HFF-Myc (cell line): ENCODE data around the gene WNT9B.

ENCODE experiments used
- DNase-seq: peaks from one replicate; pipeline ENCODE4 v3.0.0-alpha.2; 2011; ENCODE audit warnings: low read depth; ENCODE audit errors: extremely low read depth
- H3K4me3 ChIP-seq: replicated peaks from 2 replicates; pipeline ENCODE4 v1.5.1; 2011; ENCODE audit warnings: low read depth, mild to moderate bottlenecking, control low read depth, low read length
- TF ChIP-seq, protein P1 (sequence below): IDR thresholded peaks from 2 replicates; pipeline ENCODE4 v1.5.1; 2012; ENCODE audit warnings: mild to moderate bottlenecking, low read depth, low read length, control low read depth; ENCODE audit errors: missing control alignments

WNT9B gene

DNA sequence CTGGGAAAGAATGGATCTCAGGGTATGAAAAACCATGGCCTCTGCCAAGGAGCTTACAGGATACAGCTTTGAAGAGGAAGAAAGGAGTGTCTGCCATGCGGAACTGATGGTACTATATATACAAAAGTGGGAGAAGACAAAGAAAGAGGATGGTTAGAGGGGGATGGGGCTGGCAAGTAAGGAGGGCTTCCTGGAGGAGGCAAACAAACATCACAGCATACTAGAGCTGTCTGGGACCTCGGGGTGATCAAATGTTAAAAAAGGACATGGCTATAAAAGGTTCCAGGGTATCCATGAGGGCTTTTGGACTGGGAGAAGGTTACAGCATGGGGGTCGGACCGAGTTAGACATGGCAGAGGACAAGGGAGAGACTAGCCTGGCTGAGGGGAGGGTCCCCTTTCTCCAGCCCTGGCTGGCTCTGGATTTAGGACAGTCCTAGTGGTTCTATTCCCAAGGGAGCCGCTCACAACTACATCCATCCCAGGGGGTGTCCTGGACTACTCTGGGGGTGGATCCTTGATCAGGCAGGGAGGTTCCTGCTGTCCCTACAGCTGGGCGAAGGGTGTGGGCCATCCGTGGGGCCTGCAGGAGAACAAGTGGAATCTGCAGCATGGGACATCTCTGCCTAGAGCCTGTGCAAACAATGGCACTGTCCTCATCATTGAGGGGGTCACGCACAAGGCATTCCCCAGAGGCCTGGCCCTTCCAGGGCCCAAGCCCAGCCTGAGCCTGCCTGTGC is 12.2 kb downstream of the WNT9B start:
- DNase-seq: no peak
- TF ChIP-seq, protein P1, sequence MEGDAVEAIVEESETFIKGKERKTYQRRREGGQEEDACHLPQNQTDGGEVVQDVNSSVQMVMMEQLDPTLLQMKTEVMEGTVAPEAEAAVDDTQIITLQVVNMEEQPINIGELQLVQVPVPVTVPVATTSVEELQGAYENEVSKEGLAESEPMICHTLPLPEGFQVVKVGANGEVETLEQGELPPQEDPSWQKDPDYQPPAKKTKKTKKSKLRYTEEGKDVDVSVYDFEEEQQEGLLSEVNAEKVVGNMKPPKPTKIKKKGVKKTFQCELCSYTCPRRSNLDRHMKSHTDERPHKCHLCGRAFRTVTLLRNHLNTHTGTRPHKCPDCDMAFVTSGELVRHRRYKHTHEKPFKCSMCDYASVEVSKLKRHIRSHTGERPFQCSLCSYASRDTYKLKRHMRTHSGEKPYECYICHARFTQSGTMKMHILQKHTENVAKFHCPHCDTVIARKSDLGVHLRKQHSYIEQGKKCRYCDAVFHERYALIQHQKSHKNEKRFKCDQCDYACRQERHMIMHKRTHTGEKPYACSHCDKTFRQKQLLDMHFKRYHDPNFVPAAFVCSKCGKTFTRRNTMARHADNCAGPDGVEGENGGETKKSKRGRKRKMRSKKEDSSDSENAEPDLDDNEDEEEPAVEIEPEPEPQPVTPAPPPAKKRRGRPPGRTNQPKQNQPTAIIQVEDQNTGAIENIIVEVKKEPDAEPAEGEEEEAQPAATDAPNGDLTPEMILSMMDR: no peak

DNA sequence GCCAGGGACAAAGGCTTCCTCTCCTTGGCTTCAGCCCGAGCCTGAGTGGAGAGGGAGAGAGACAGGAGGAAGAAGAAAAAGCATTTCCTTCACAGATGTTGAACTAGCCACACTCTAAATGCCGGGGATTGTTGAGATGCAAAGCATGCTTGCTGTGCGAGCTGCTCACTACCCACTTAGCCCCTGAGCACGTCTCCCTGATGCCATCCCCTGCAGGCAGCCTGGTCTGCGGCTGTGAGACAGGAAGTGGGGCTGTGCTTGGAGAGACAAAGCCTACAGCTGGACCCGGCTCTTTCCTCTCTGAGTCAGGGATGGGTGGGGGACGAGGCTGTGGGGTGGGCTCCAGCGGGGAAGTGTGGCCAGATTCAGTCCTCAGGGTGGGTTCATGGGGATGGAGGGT is 13.7 kb downstream of the WNT9B start:
- TF ChIP-seq, protein P1: no peak
- peak; percentile 4 for DNase-seq
- H3K4me3 ChIP-seq: no peak overlapping the region

More for the DNA sequence above, 12.2 kb downstream of the WNT9B start:
- no peak overlapping the region for H3K4me3 ChIP-seq

DNA sequence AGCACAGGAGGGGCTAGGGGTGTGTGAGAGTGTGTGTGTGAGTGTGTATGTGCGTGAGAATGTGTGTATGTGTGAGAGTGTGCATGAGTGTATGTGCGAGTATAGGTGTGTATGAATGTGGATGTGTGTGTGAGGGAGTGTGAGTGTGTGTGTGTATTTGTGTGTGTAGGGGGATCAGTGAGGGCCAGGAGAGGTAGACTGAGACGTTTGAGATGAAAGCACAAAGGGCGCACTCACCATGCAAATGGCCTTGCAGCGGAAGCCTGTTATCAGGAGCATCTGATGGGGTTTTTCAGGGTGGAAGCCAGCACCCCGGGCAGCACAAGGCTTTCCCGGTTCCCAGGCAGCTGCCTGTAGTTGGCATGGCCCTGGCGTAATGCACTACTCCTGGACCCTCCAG is 14.9 kb downstream of the WNT9B start:
- no peak for DNase-seq
- TF ChIP-seq, protein P1: no peak
- no peak overlapping the region for H3K4me3 ChIP-seq

DNA sequence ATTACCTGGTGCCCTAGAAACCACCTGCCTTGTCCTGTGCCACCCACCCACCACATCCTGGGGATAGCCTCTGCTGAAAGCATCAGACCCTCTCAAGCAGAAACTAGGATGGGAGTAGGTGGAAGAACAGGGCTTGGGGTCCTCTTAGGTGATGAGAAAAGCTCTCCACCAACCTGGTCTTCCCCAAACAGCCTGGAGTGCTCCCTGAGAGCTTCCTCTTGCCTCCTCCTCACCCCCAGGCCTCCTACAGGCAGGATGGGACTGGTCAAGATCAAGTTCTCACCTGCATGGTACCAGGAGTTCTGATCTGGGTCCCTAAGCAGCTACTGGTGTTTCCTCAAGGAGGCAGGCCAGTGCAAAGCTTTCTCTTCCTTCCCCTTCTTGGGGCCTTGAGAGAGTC is 15.4 kb downstream of the WNT9B start:
- TF ChIP-seq, protein P1: no peak
- H3K4me3 ChIP-seq: no peak overlapping the region
- DNase-seq: no peak

DNA sequence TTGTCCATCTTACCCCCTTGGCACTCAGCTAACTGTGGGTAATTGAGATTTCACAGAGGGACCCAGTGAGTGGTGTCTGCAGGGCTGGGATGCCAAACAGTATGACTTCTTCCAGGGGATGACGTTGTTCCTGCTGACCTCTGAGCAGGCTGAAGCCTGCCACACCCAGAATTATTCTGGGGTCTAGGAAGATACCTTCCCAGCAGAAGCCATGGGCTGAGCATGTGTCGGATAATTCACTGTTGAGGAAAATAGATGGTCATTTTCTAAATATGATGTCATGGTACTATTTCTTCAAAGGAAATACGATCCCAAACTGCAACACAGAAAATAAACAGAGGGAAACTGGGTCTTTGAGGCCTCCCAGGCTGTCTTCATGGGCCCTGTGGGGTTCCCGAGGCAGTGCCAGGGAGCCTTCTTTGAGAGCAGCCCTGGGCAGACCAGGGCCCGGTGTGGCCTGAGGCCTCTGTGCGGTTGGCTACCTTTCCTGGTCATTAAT is 17.4 kb downstream of the WNT9B start:
- TF ChIP-seq, protein P1: no peak

DNA sequence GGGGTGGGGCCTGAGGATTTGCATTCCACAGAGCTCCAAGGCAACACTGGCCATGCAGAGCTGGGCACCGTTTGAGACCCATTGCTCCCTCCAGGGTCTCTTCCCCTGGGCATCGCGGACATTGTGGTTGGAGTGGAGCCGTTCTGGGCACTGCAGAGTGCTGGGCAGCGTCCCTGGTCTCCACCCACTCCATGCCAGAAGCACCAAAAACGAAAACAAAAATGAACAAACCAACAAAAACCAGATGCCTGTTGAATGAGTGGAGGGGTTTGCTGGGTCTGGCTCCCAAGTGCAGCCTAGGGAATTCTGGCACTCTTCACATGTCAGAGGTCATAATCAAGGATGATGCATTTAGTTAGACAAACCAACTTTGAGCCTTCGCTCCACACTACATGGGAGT is 17.9 kb downstream of the WNT9B start:
- no peak for DNase-seq
- TF ChIP-seq, protein P1: no peak

More for the DNA sequence above, 17.4 kb downstream of the WNT9B start:
- H3K4me3 ChIP-seq: no peak overlapping the region
- no peak for DNase-seq

More for the DNA sequence above, 17.9 kb downstream of the WNT9B start:
- no peak overlapping the region for H3K4me3 ChIP-seq
